GM13977 (cell line): Measurements from ENCODE around the gene PILRB.
"Not testable (repeated sequence)": the region's sequence is repeated elsewhere in the genome, so short reads cannot be mapped to it uniquely, and the experiment has no call there.

ENCODE experiments used
- DNase-seq: peaks from one replicate; pipeline ENCODE4 v3.0.0; 2012; ENCODE audit warnings: low spot score
- CTCF ChIP-seq: IDR thresholded peaks from 2 replicates; pipeline ENCODE4 v1.5.1; 2012; ENCODE audit warnings: mild to moderate bottlenecking, control low read depth; ENCODE audit not compliant: insufficient read depth; ENCODE audit errors: extremely low read depth, missing control alignments
- in situ Hi-C: fragments of 300-500 bp; cut with MboI; formaldehyde crosslinking; loops from one replicate; pipeline ENCODE4 v1.12.0; 2022; ENCODE audit warnings: low sequenced_read_pairs, low pct_unique_long_range_greater_than_20kb, mixed read lengths, inconsistent platforms; ENCODE audit not compliant: unreplicated experiment

Gene PILRB

GRCh38 chr7:100363098-100363497 lies 5.2 kb downstream of the PILRB start:
- DNase-seq: no peak
- TF ChIP-seq CTCF: no peak
- in situ Hi-C loops: no loop called here

- DNase-seq, in situ Hi-C loops: not testable (repeated sequence)
Measured at GRCh38 chr7:100363797-100364196, 5.9 kb downstream of the PILRB start.

- DNase-seq: no peak
- TF ChIP-seq CTCF: no peak
- in situ Hi-C loops: no loop called here
Measured at GRCh38 chr7:100364480-100364879, 6.6 kb downstream of the PILRB start.

GRCh38 chr7:100365998-100366367 lies 8.1 kb downstream of the PILRB start:
- in situ Hi-C loops, DNase-seq: not testable (repeated sequence)

- in situ Hi-C loops: no loop called here
- DNase-seq: peak; percentile 58
- peak; percentile 17 for TF ChIP-seq CTCF
Measured at GRCh38 chr7:100366411-100367250, 8.7 kb downstream of the PILRB start.

GRCh38 chr7:100367251-100367620 lies 9.3 kb downstream of the PILRB start:
- in situ Hi-C loops: no loop called here
- no peak for DNase-seq
- TF ChIP-seq CTCF: no peak

GRCh38 chr7:100367676-100368613 lies 10.0 kb downstream of the PILRB start:
- in situ Hi-C loops: no loop called here
- no peak for TF ChIP-seq CTCF
- no peak for DNase-seq
